SK-N-SH (cell line): Measurements from ENCODE around the gene MYL2. TPM values are rescaled to one million over a fixed set of nuclear protein-coding genes. Genes with fewer than 3 reads are reported as not detected.

ENCODE experiments used
- CTCF ChIA-PET: fragments of 300-600, 350-600 bp; formaldehyde crosslinking; extraction: SDS; loops from one replicate; lab custom pipeline; 2021; lab: Yijun Ruan, JAX
- POLR2A ChIA-PET: fragments of 350-600 bp; sonication (Branson Sonifier 250); formaldehyde crosslinking; extraction: SDS; loops from one replicate; lab custom pipeline; 2020; ENCODE audit warnings: antibody characterized with exemption, inconsistent platforms; lab: Yijun Ruan, JAX
- DNase-seq: peaks from one replicate; pipeline ENCODE4 v3.0.0; 2012
- H2AFZ ChIP-seq: fragments of 200-600 bp; sonication (generic); 2 replicates; pipeline ENCODE4 v1.8.1; 2016; ENCODE audit warnings: antibody characterized with exemption, mild to moderate bottlenecking, low read depth
- H3F3A ChIP-seq: fragments of 200-600 bp; sonication (generic); replicated peaks from 2 replicates; pipeline ENCODE3; 2016; ENCODE audit warnings: antibody characterized with exemption, mild to moderate bottlenecking; ENCODE audit not compliant: insufficient read depth
- H3K27ac ChIP-seq, 2 experiments: fragments of 200-500 bp in 1 of 2; fragments of 200-600 bp in 1 of 2; sonication (Bioruptor generic) in 1 of 2; sonication (generic), shearing (Covaris generic) in 1 of 2; 2 replicates each; pipeline versions ENCODE4 v1.5.1 to v1.6.1; 2014 to 2016; ENCODE audit warnings: low read depth in 2 of 2, inconsistent platforms in 1 of 2, low read length in 1 of 2, mild to moderate bottlenecking in 1 of 2, mixed read lengths in 1 of 2
- H3K27me3 ChIP-seq: fragments of 200-600 bp; sonication (generic), shearing (Covaris generic); 2 replicates; pipeline ENCODE4 v1.6.1; 2016; ENCODE audit warnings: mixed run types; ENCODE audit not compliant: insufficient read depth
- H3K36me3 ChIP-seq, 2 experiments: fragments of 200-500 bp in 1 of 2; fragments of 200-600 bp in 1 of 2; sonication (Bioruptor generic) in 1 of 2; sonication (generic) in 1 of 2; replicated peaks in 1 of 2; 2 replicates each; pipeline versions ENCODE3 to v1.5.1; 2014 to 2016; ENCODE audit warnings: low read length in 1 of 2, mild to moderate bottlenecking in 1 of 2; ENCODE audit not compliant: insufficient read depth in 2 of 2, control insufficient read depth in 1 of 2
- H3K4me1 ChIP-seq, 2 experiments: fragments of 200-500 bp in 1 of 2; fragments of 200-600 bp in 1 of 2; sonication (Bioruptor generic) in 1 of 2; sonication (generic), shearing (Covaris generic) in 1 of 2; 2 replicates each; pipeline versions ENCODE4 v1.5.1 to v1.6.1; 2014 to 2016; ENCODE audit warnings: low read depth in 1 of 2, low read length in 1 of 2, mixed run types in 1 of 2; ENCODE audit not compliant: insufficient read depth in 2 of 2, control insufficient read depth in 1 of 2
- H3K4me2 ChIP-seq: fragments of 200-600 bp; sonication (generic), shearing (Covaris generic); 2 replicates; pipeline ENCODE4 v1.6.1; 2017; ENCODE audit warnings: mixed run types
- H3K4me3 ChIP-seq, 2 experiments: fragments of 200-500 bp in 1 of 2; fragments of 200-600 bp in 1 of 2; sonication (Bioruptor generic) in 1 of 2; sonication (generic), shearing (Covaris generic) in 1 of 2; 2 replicates each; pipeline versions ENCODE4 v1.5.1 to v1.8.1; 2014 to 2016; ENCODE audit warnings: low read depth in 2 of 2, inconsistent platforms in 1 of 2, low read length in 1 of 2, mild to moderate bottlenecking in 1 of 2, mixed read lengths in 1 of 2, moderate library complexity in 1 of 2
- H3K79me2 ChIP-seq: fragments of 200-600 bp; sonication (generic); 2 replicates; pipeline ENCODE4 v1.8.1; 2017; ENCODE audit warnings: mild to moderate bottlenecking; ENCODE audit not compliant: insufficient read depth
- H3K9ac ChIP-seq: fragments of 200-600 bp; sonication (generic); 2 replicates; pipeline ENCODE4 v1.6.1; 2017; ENCODE audit warnings: mixed run types
- H3K9me2 ChIP-seq: fragments of 200-600 bp; sonication (generic); 2 replicates; pipeline ENCODE4 v1.6.1; 2017; ENCODE audit warnings: mixed run types
- H3K9me3 ChIP-seq: fragments of 200-600 bp; sonication (generic); 2 replicates; pipeline ENCODE4 v1.6.1; 2017; ENCODE audit warnings: mixed run types, mild to moderate bottlenecking, moderate library complexity
- H4K20me1 ChIP-seq: fragments of 200-600 bp; sonication (generic); 2 replicates; pipeline ENCODE4 v1.6.1; 2017; ENCODE audit warnings: mild to moderate bottlenecking, mixed run types; ENCODE audit not compliant: insufficient read depth
- EP300 ChIP-seq, 2 experiments: IDR thresholded peaks; 2 replicates each; pipeline versions ENCODE4 v1.4.0 to v1.6.1; 2012; ENCODE audit warnings: borderline replicate concordance in 1 of 2, low read depth in 1 of 2, low read length in 1 of 2
- FOXJ3 ChIP-seq: sonication (generic); formaldehyde crosslinking; IDR thresholded peaks from 2 replicates; pipeline ENCODE4 v1.5.1; 2020; ENCODE audit warnings: mild to moderate bottlenecking, missing genetic modification reagents
- GATA2 ChIP-seq: sonication (generic); formaldehyde crosslinking; IDR thresholded peaks from 2 replicates; pipeline ENCODE4 v1.5.0; 2020; ENCODE audit warnings: mild to moderate bottlenecking, missing genetic modification reagents
- JUND ChIP-seq: IDR thresholded peaks from 2 replicates; pipeline ENCODE4 v1.4.0; 2012
- MEF2A ChIP-seq: IDR thresholded peaks from 2 replicates; pipeline ENCODE4 v1.4.0; 2012; ENCODE audit warnings: low read depth, borderline replicate concordance
- MXI1 ChIP-seq: IDR thresholded peaks from 2 replicates; pipeline ENCODE4 v1.6.1; 2012; ENCODE audit warnings: mild to moderate bottlenecking, low read depth, low read length, improper control_type of control experiment
- NFIC ChIP-seq: IDR thresholded peaks from 2 replicates; pipeline ENCODE4 v1.4.0; 2012; ENCODE audit warnings: borderline replicate concordance
- POLR2AphosphoS5 ChIP-seq: IDR thresholded peaks from 2 replicates; pipeline ENCODE4 v1.6.1; 2012; ENCODE audit warnings: low read depth, low read length
- RAD21 ChIP-seq: IDR thresholded peaks from 2 replicates; pipeline ENCODE4 v1.6.1; 2012; ENCODE audit warnings: mild to moderate bottlenecking, low read length
- RCOR1 ChIP-seq: fragments of 150-350 bp; IDR thresholded peaks from 2 replicates; pipeline ENCODE4 v1.6.1; 2017; ENCODE audit warnings: antibody characterized with exemption, low read length
- RXRA ChIP-seq: IDR thresholded peaks from 2 replicates; pipeline ENCODE4 v1.4.0; 2012; ENCODE audit warnings: low read depth, mild to moderate bottlenecking, borderline replicate concordance
- SIN3A ChIP-seq: IDR thresholded peaks from 2 replicates; pipeline ENCODE4 v1.6.1; 2012; ENCODE audit warnings: low read depth, mild to moderate bottlenecking, low read length, moderate library complexity, borderline replicate concordance
- TAF1 ChIP-seq: IDR thresholded peaks from 2 replicates; pipeline ENCODE4 v1.6.1; 2012; ENCODE audit warnings: low read depth, mild to moderate bottlenecking, low read length, moderate library complexity, borderline replicate concordance
- TEAD4 ChIP-seq: IDR thresholded peaks from 2 replicates; pipeline ENCODE4 v1.4.0; 2012; ENCODE audit warnings: mild to moderate bottlenecking, borderline replicate concordance; ENCODE audit not compliant: insufficient read depth
- USF2 ChIP-seq: fragments of 150-350 bp; IDR thresholded peaks from 2 replicates; pipeline ENCODE4 v1.6.1; 2017; ENCODE audit warnings: antibody characterized with exemption, low read length, low read depth, borderline replicate concordance
- YY1 ChIP-seq: IDR thresholded peaks from 2 replicates; pipeline ENCODE4 v1.4.0; 2012; ENCODE audit warnings: low read depth, mild to moderate bottlenecking
- ZBTB33 ChIP-seq: IDR thresholded peaks from 2 replicates; pipeline ENCODE4 v1.4.0; 2012; ENCODE audit warnings: low read depth, borderline replicate concordance
- WGBS: methylation state at CpG from one replicate; pipeline ENCODE4 v1.1.6; 2017; ENCODE audit warnings: low lambda C conversion rate; 5-methylcytosine and 5-hydroxymethylcytosine counted together
- polyA plus RNA-seq, 3 experiments: library from polyadenylated mRNA; depleted of rRNA; stranded (reverse); fragments of >200 nt; gene quantifications; 2 replicates each; pipeline ENCODE4 v1.2.3, GENCODE V29; 2012
- TF ChIP-seq, protein P1 (sequence below): IDR thresholded peaks from 2 replicates; pipeline ENCODE4 v1.4.0; 2012; ENCODE audit warnings: low read depth, borderline replicate concordance

MYL2 gene
- polyA plus RNA-seq, 1 of the 3 experiments (the other 2 are of a cell fraction): not detected

GRCh38 chr12:110927546-110927945, 7.2 kb upstream of the MYL2 start:
- WGBS: 59% methylated on average over 6 of the region's 6 CpGs

GRCh38 chr12:110923692-110924334, 3.4 kb upstream of the MYL2 start:
- H4K20me1 ChIP-seq: no peaks in the 10 kb centered on the region
- no peaks in the 10 kb centered on the region for H3K9me2 ChIP-seq
- H2AFZ ChIP-seq: no peak overlapping the region
- ChIA-PET POLR2A (no interaction called here), CTCF (interaction anchor here (1.0 to 1.4 kb wide), 3 partner anchors 13 to 528 kb away, joined by 3 to 5 read pairs (median 3); no protein-coding TSS in a partner anchor)
- H3K9ac ChIP-seq: no peak overlapping the region
- H3K36me3 ChIP-seq: no peaks in the 10 kb centered on the region
- no peaks in the 10 kb centered on the region; a peak in 1 of 4 replicates for H3K4me1 ChIP-seq
- H3K9me3 ChIP-seq: no peaks in the 10 kb centered on the region
- DNase-seq: no peak
- TF ChIP-seq POLR2AphosphoS5 (no peak), GATA2 (CRISPR knock-in tag) (no peak), RAD21 (no peak), EP300 (IDR thresholded peaks at IDR 0.05; ENCODE audit: borderline replicate concordance in 1 of 2, low read depth in 1 of 2, low read length in 1 of 2) (no peak), TAF1 (no peak), MXI1 (no peak), USF2 (no peak), FOXJ3 (CRISPR knock-in tag) (no peak), RCOR1 (no peak)
- no peaks in the 10 kb centered on the region for H3K79me2 ChIP-seq
- no peak overlapping the region for H3K27ac ChIP-seq
- WGBS: 76% methylated on average over 8 of the region's 9 CpGs
- H3K4me2 ChIP-seq: no peak overlapping the region
- H3F3A ChIP-seq: no peaks in the 10 kb centered on the region
- no peak overlapping the region for H3K4me3 ChIP-seq
- H3K27me3 ChIP-seq: no peaks in the 10 kb centered on the region

More at GRCh38 chr12:110927546-110927945, 7.2 kb upstream of the MYL2 start:
- ChIA-PET POLR2A (no interaction called here), CTCF (no interaction called here)
- Histone ChIP-seq H3K4me3 (no peak overlapping the region), H3K9me3 (no peaks in the 10 kb centered on the region), H3K4me2 (no peak overlapping the region), H3K9me2 (no peaks in the 10 kb centered on the region), H3K79me2 (no peaks in the 10 kb centered on the region), H3K4me1 (no peaks in the 10 kb centered on the region; a peak in 1 of 4 replicates), H3K27ac (no peak overlapping the region), H3F3A (no peaks in the 10 kb centered on the region), H4K20me1 (no peaks in the 10 kb centered on the region), H3K36me3 (no peaks in the 10 kb centered on the region), H2AFZ (no peak overlapping the region), H3K27me3 (no peaks in the 10 kb centered on the region), H3K9ac (no peak overlapping the region)
- TF ChIP-seq RXRA: no peak
- no peak for TF ChIP-seq RCOR1
- TF ChIP-seq JUND: no peak
- TF ChIP-seq MEF2A: no peak
- TF ChIP-seq USF2: no peak
- no peak for TF ChIP-seq YY1
- no peak for TF ChIP-seq NFIC
- no peak for TF ChIP-seq SIN3A
- TF ChIP-seq TEAD4: no peak
- TF ChIP-seq, protein P1, sequence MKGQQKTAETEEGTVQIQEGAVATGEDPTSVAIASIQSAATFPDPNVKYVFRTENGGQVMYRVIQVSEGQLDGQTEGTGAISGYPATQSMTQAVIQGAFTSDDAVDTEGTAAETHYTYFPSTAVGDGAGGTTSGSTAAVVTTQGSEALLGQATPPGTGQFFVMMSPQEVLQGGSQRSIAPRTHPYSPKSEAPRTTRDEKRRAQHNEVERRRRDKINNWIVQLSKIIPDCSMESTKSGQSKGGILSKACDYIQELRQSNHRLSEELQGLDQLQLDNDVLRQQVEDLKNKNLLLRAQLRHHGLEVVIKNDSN: no peak
- TF ChIP-seq ZBTB33: no peak
- no peak for DNase-seq
